Osteoblast (primary cell): ENCODE data around the gene NEB. TPM values are rescaled to one million over a fixed set of nuclear protein-coding genes. Genes with fewer than 3 reads are reported as not detected.

Source experiments
- DNase-seq: peaks from one replicate; pipeline ENCODE4 v3.0.0; 2011; ENCODE audit warnings: low spot score, mixed read lengths; ENCODE audit not compliant: insufficient read length; ENCODE audit errors: missing footprints
- H2AFZ ChIP-seq: 2 replicates; pipeline ENCODE4 v1.6.0; 2011; ENCODE audit warnings: mild to moderate bottlenecking, low read length
- H3K27ac ChIP-seq: 2 replicates; pipeline ENCODE4 v1.5.1; 2011; ENCODE audit warnings: mild to moderate bottlenecking, low read depth, low read length, moderate library complexity
- H3K27me3 ChIP-seq: 2 replicates; pipeline ENCODE4 v1.6.0; 2012; ENCODE audit warnings: mild to moderate bottlenecking, control low read depth, inconsistent platforms, low read length, moderate library complexity; ENCODE audit not compliant: insufficient read depth
- H3K36me3 ChIP-seq: 2 replicates; pipeline ENCODE4 v1.5.1; 2011; ENCODE audit warnings: mild to moderate bottlenecking, low read length, control low read depth, moderate library complexity; ENCODE audit not compliant: insufficient read depth
- H3K4me1 ChIP-seq: 2 replicates; pipeline ENCODE4 v1.5.1; 2011; ENCODE audit warnings: mild to moderate bottlenecking, low read length, control low read depth, moderate library complexity; ENCODE audit not compliant: insufficient read depth
- H3K4me2 ChIP-seq: 2 replicates; pipeline ENCODE4 v1.6.0; 2011; ENCODE audit warnings: mild to moderate bottlenecking, low read length; ENCODE audit not compliant: insufficient read depth
- H3K4me3 ChIP-seq: fragments of 200-600 bp; sonication (generic); 3 replicates; pipeline ENCODE4 v1.5.1; 2012; ENCODE audit warnings: mild to moderate bottlenecking, low read length, inconsistent platforms; ENCODE audit not compliant: insufficient read depth
- H3K79me2 ChIP-seq: 2 replicates; pipeline ENCODE4 v1.6.0; 2012; ENCODE audit warnings: mild to moderate bottlenecking, low read length, control low read depth, inconsistent platforms; ENCODE audit not compliant: insufficient read depth
- H3K9me3 ChIP-seq: 2 replicates; pipeline ENCODE4 v1.5.1; 2011; ENCODE audit warnings: low read depth, low read length, control low read depth
- H4K20me1 ChIP-seq: 2 replicates; pipeline ENCODE4 v1.6.0; 2012; ENCODE audit warnings: mild to moderate bottlenecking, low read length, control low read depth; ENCODE audit not compliant: insufficient read depth
- CTCF ChIP-seq: IDR thresholded peaks from 2 replicates; pipeline ENCODE4 v1.5.1; 2011; ENCODE audit warnings: mild to moderate bottlenecking, low read depth, low read length, moderate library complexity; ENCODE audit errors: extremely low read depth
- total RNA-seq: library from RNA; depleted of rRNA; stranded (reverse); fragments of >200 nt; gene quantifications from 2 replicates; pipeline ENCODE4 v1.2.3, GENCODE V29; 2012

Gene NEB
- total RNA-seq, 1 donor = 0.36 TPM

GRCh38 chr2:151490276-151490675 lies 244.0 kb downstream of the NEB start:
- Histone ChIP-seq H3K9me3 (no peaks in the 10 kb centered on the region), H3K4me2 (no peak overlapping the region), H2AFZ (no peak overlapping the region), H3K4me3 (no peak overlapping the region), H3K36me3 (no peaks in the 10 kb centered on the region), H3K27ac (no peak overlapping the region), H3K4me1 (no peaks in the 10 kb centered on the region), H3K27me3 (no peaks in the 10 kb centered on the region), H4K20me1 (no peaks in the 10 kb centered on the region), H3K79me2 (no peaks in the 10 kb centered on the region)
- TF ChIP-seq CTCF = no peak
- no peak for DNase-seq

- TF ChIP-seq CTCF = no peak
- Histone ChIP-seq H3K36me3 (peaks cover 6% of the 10 kb centered on the region), H3K9me3 (no peaks in the 10 kb centered on the region), H3K79me2 (no peaks in the 10 kb centered on the region), H3K4me3 (no peak overlapping the region), H2AFZ (no peak overlapping the region), H3K4me2 (no peak overlapping the region), H4K20me1 (no peaks in the 10 kb centered on the region), H3K4me1 (peaks cover 5% of the 10 kb centered on the region), H3K27ac (no peak overlapping the region), H3K27me3 (no peaks in the 10 kb centered on the region)
- DNase-seq = no peak
Measured at GRCh38 chr2:151486053-151486452, 248.2 kb downstream of the NEB start.

- no peak for DNase-seq
- H3K79me2 ChIP-seq = no peaks in the 10 kb centered on the region
- no peak overlapping the region for H3K4me2 ChIP-seq
- TF ChIP-seq CTCF = no peak
- H3K4me3 ChIP-seq = no peak overlapping the region
- H3K27ac ChIP-seq = no peak overlapping the region
- peaks cover 6% of the 10 kb centered on the region for H3K36me3 ChIP-seq
- no peaks in the 10 kb centered on the region for H3K27me3 ChIP-seq
- no peaks in the 10 kb centered on the region for H4K20me1 ChIP-seq
- no peaks in the 10 kb centered on the region for H3K9me3 ChIP-seq
- H2AFZ ChIP-seq = no peak overlapping the region
- peaks cover 5% of the 10 kb centered on the region for H3K4me1 ChIP-seq
Measured at GRCh38 chr2:151484100-151484499, 250.2 kb downstream of the NEB start.

- Histone ChIP-seq H4K20me1 (no peaks in the 10 kb centered on the region), H3K36me3 (peaks cover 6% of the 10 kb centered on the region), H3K4me2 (no peak overlapping the region), H3K27ac (no peak overlapping the region), H3K27me3 (no peaks in the 10 kb centered on the region), H3K4me1 (peaks cover 5% of the 10 kb centered on the region), H3K4me3 (no peak overlapping the region), H2AFZ (no peak overlapping the region), H3K9me3 (no peaks in the 10 kb centered on the region), H3K79me2 (no peaks in the 10 kb centered on the region)
- no peak for DNase-seq
- no peak for TF ChIP-seq CTCF
Measured at GRCh38 chr2:151483546-151483945, 250.7 kb downstream of the NEB start.
